IPS DF 6.9 (cell line): ENCODE results near the gene MMP23B.

Experiments used
- DNase-seq: peaks from one replicate; pipeline ENCODE4 v3.0.0-alpha.2; 2013; ENCODE audit warnings: low read depth, low spot score
- H3K27ac ChIP-seq: one replicate; pipeline ENCODE4 v1.5.1; 2013; ENCODE audit warnings: low read length, control low read depth
- H3K27me3 ChIP-seq: 2 replicates; pipeline ENCODE4 v1.6.1; 2013; ENCODE audit warnings: mild to moderate bottlenecking, low read length; ENCODE audit not compliant: control insufficient read depth, insufficient read depth
- H3K36me3 ChIP-seq: 2 replicates; pipeline ENCODE4 v1.6.1; 2013; ENCODE audit warnings: low read length; ENCODE audit not compliant: control insufficient read depth, insufficient read depth
- H3K4me1 ChIP-seq: 2 replicates; pipeline ENCODE4 v1.6.1; 2013; ENCODE audit warnings: low read length; ENCODE audit not compliant: control insufficient read depth, insufficient read depth
- H3K4me3 ChIP-seq: 2 replicates; pipeline ENCODE4 v1.5.1; 2013; ENCODE audit warnings: mild to moderate bottlenecking, low read length
- H3K9me3 ChIP-seq: 2 replicates; pipeline ENCODE4 v1.6.1; 2013; ENCODE audit warnings: low read length, inconsistent platforms; ENCODE audit not compliant: control insufficient read depth, insufficient read depth
- WGBS: extraction: QIAGEN DNeasy Blood & Tissue Kit; methylation state at CpG from one replicate; pipeline ENCODE4 v1.1.7; 2013; ENCODE audit warnings: mixed read lengths, missing lambda C conversion rate; ENCODE audit not compliant: insufficient read length, insufficient coverage; 5-methylcytosine and 5-hydroxymethylcytosine counted together

Gene MMP23B

GRCh38 chr1:1603671-1604373 lies 28.2 kb upstream of the MMP23B start:
- no CpG with 5 or more reads among the region's 13 CpGs for WGBS
- peaks cover 3% of the 10 kb centered on the region; the same call in 1 of the 2 replicates for H3K27me3 ChIP-seq
- H3K4me3 ChIP-seq, result no peak overlapping the region
- no peak overlapping the region for H3K27ac ChIP-seq
- no peak for DNase-seq
- peaks cover 2% of the 10 kb centered on the region; the same call in 1 of the 2 replicates for H3K4me1 ChIP-seq
- no peaks in the 10 kb centered on the region for H3K9me3 ChIP-seq
- no peaks in the 10 kb centered on the region for H3K36me3 ChIP-seq

GRCh38 chr1:1604374-1605033 lies 27.5 kb upstream of the MMP23B start:
- Histone ChIP-seq H3K27me3 (peaks cover 3% of the 10 kb centered on the region; the same call in 1 of the 2 replicates), H3K4me1 (peaks cover under 1% of the 10 kb centered on the region; the same call in 1 of the 2 replicates)
- WGBS, result no CpG with 5 or more reads among the region's 15 CpGs

GRCh38 chr1:1605034-1605591 lies 26.9 kb upstream of the MMP23B start:
- no peak overlapping the region for H3K27ac ChIP-seq
- no peaks in the 10 kb centered on the region for H3K36me3 ChIP-seq
- DNase-seq, result no peak
- no peaks in the 10 kb centered on the region for H3K9me3 ChIP-seq
- H3K4me3 ChIP-seq, result no peak overlapping the region
- WGBS, result no CpG with 5 or more reads among the region's 14 CpGs
- H3K4me1 ChIP-seq, result no peaks in the 10 kb centered on the region
- peaks cover 3% of the 10 kb centered on the region; the same call in 1 of the 2 replicates for H3K27me3 ChIP-seq

More at GRCh38 chr1:1604374-1605033, 27.5 kb upstream of the MMP23B start:
- Histone ChIP-seq H3K9me3 (no peaks in the 10 kb centered on the region), H3K4me3 (no peak overlapping the region), H3K27ac (no peak overlapping the region), H3K36me3 (no peaks in the 10 kb centered on the region)
- DNase-seq, result no peak

- Histone ChIP-seq H3K4me3 (no peak overlapping the region), H3K27ac (no peak overlapping the region), H3K9me3 (no peaks in the 10 kb centered on the region), H3K36me3 (no peaks in the 10 kb centered on the region), H3K4me1 (no peaks in the 10 kb centered on the region), H3K27me3 (peaks cover 3% of the 10 kb centered on the region; the same call in 1 of the 2 replicates)
- DNase-seq, result no peak
- WGBS, result no CpG with 5 or more reads among the region's 17 CpGs
These were observed 26.2 kb upstream of the MMP23B start for GRCh38 chr1:1605724-1606123.

- DNase-seq, result no peak
- H3K4me3 ChIP-seq, result no peak overlapping the region
- no peaks in the 10 kb centered on the region for H3K9me3 ChIP-seq
- no peaks in the 10 kb centered on the region for H3K36me3 ChIP-seq
- WGBS, result no CpG with 5 or more reads among the region's 13 CpGs
- no peaks in the 10 kb centered on the region for H3K4me1 ChIP-seq
- H3K27me3 ChIP-seq, result no peaks in the 10 kb centered on the region; the same call in 1 of the 2 replicates
- H3K27ac ChIP-seq, result no peak overlapping the region
These were observed 25.7 kb upstream of the MMP23B start for GRCh38 chr1:1606232-1606631.

- H3K4me3 ChIP-seq, result no peak overlapping the region
- no peaks in the 10 kb centered on the region for H3K27me3 ChIP-seq
- WGBS, result no CpG with 5 or more reads among the region's 12 CpGs
These were observed 22.0 kb upstream of the MMP23B start for GRCh38 chr1:1609822-1610485.

GRCh38 chr1:1610796-1611195 lies 21.2 kb upstream of the MMP23B start:
- Histone ChIP-seq H3K4me3 (no peak overlapping the region), H3K36me3 (no peaks in the 10 kb centered on the region), H3K4me1 (no peaks in the 10 kb centered on the region), H3K9me3 (no peaks in the 10 kb centered on the region), H3K27ac (no peak overlapping the region), H3K27me3 (no peaks in the 10 kb centered on the region)
- no peak for DNase-seq
- no CpG with 5 or more reads among the region's 9 CpGs for WGBS

More at GRCh38 chr1:1609822-1610485, 22.0 kb upstream of the MMP23B start:
- no peaks in the 10 kb centered on the region for H3K36me3 ChIP-seq
- H3K9me3 ChIP-seq, result no peaks in the 10 kb centered on the region
- no peaks in the 10 kb centered on the region for H3K4me1 ChIP-seq
- DNase-seq, result no peak
- H3K27ac ChIP-seq, result no peak overlapping the region

GRCh38 chr1:1612104-1612400 lies 19.9 kb upstream of the MMP23B start:
- no CpG with 5 or more reads among the region's 3 CpGs for WGBS
- Histone ChIP-seq H3K4me1 (0 out of 2 replicates have a peak, but pooled peaks cover 3% of the 10 kb centered on the region), H3K36me3 (no peaks in the 10 kb centered on the region), H3K27me3 (no peaks in the 10 kb centered on the region), H3K9me3 (no peaks in the 10 kb centered on the region), H3K27ac (no peak overlapping the region), H3K4me3 (no peak overlapping the region)
- no peak for DNase-seq

- no peak for DNase-seq
- Histone ChIP-seq H3K36me3 (no peaks in the 10 kb centered on the region), H3K9me3 (no peaks in the 10 kb centered on the region), H3K4me1 (0 out of 2 replicates have a peak, but pooled peaks cover 3% of the 10 kb centered on the region), H3K27ac (no peak overlapping the region), H3K27me3 (no peaks in the 10 kb centered on the region), H3K4me3 (no peak overlapping the region)
- no CpG with 5 or more reads among the region's 11 CpGs for WGBS
These were observed 18.4 kb upstream of the MMP23B start for GRCh38 chr1:1613509-1614082.
